H9 (cell line): ENCODE data around the gene IQCN. TPM values are rescaled to one million over a fixed set of nuclear protein-coding genes. Genes with fewer than 3 reads are reported as not detected.

ENCODE experiments used
- DNase-seq: peaks from one replicate; pipeline ENCODE4 v3.0.0-alpha.2; 2017
- H2AFZ ChIP-seq: one replicate; pipeline ENCODE4 v1.6.1; 2013; ENCODE audit warnings: mild to moderate bottlenecking, low read length, control low read depth, moderate library complexity
- H2AK5ac ChIP-seq: 2 replicates; pipeline ENCODE4 v1.6.1; 2013; ENCODE audit warnings: low read length, control low read depth, mixed read lengths; ENCODE audit not compliant: insufficient read length
- H2BK120ac ChIP-seq: one replicate; pipeline ENCODE4 v1.6.1; 2013; ENCODE audit warnings: low read depth, mild to moderate bottlenecking, low read length, control low read depth, inconsistent platforms; ENCODE audit not compliant: poor library complexity, severe bottlenecking
- H2BK12ac ChIP-seq: 2 replicates; pipeline ENCODE4 v1.6.1; 2013; ENCODE audit warnings: low read length, control low read depth, mixed read lengths, low read depth; ENCODE audit not compliant: insufficient read length
- H2BK15ac ChIP-seq: 2 replicates; pipeline ENCODE4 v1.6.1; 2013; ENCODE audit warnings: low read depth, low read length, control low read depth
- H2BK20ac ChIP-seq: one replicate; pipeline ENCODE4 v1.6.1; 2013; ENCODE audit warnings: low read depth, mild to moderate bottlenecking, low read length, control low read depth, inconsistent platforms; ENCODE audit not compliant: poor library complexity, severe bottlenecking
- H2BK5ac ChIP-seq: 2 replicates; pipeline ENCODE4 v1.6.1; 2013; ENCODE audit warnings: low read length, control low read depth, mixed read lengths; ENCODE audit not compliant: insufficient read length
- H3K14ac ChIP-seq: 2 replicates; pipeline ENCODE4 v1.6.1; 2013; ENCODE audit warnings: low read length, control low read depth; ENCODE audit not compliant: insufficient read depth
- H3K18ac ChIP-seq: 2 replicates; pipeline ENCODE4 v1.6.1; 2013; ENCODE audit warnings: low read depth, mild to moderate bottlenecking, mixed read lengths, low read length, control low read depth; ENCODE audit not compliant: insufficient read length
- H3K23ac ChIP-seq: 2 replicates; pipeline ENCODE4 v1.6.1; 2013; ENCODE audit warnings: low read length, control low read depth, mixed read lengths, low read depth; ENCODE audit not compliant: insufficient read length
- H3K23me2 ChIP-seq: 2 replicates; pipeline ENCODE4 v1.6.1; 2013; ENCODE audit warnings: low read depth, mild to moderate bottlenecking, mixed read lengths, low read length, control low read depth; ENCODE audit not compliant: insufficient read length, poor library complexity, severe bottlenecking
- H3K27ac ChIP-seq: 2 replicates; pipeline ENCODE4 v1.5.1; 2013; ENCODE audit warnings: low read length, control low read depth, mixed read lengths, low read depth; ENCODE audit not compliant: insufficient read length
- H3K27me3 ChIP-seq: 2 replicates; pipeline ENCODE4 v1.6.1; 2013; ENCODE audit warnings: low read length, control low read depth, inconsistent platforms; ENCODE audit not compliant: insufficient read depth
- H3K4ac ChIP-seq: 2 replicates; pipeline ENCODE4 v1.6.1; 2013; ENCODE audit warnings: low read depth, mild to moderate bottlenecking, control low read depth, inconsistent platforms, low read length, moderate library complexity
- H3K4me1 ChIP-seq: 2 replicates; pipeline ENCODE4 v1.6.1; 2013; ENCODE audit warnings: low read length, control low read depth, inconsistent platforms; ENCODE audit not compliant: insufficient read depth
- H3K4me2 ChIP-seq: 2 replicates; pipeline ENCODE4 v1.6.1; 2013; ENCODE audit warnings: low read length, control low read depth, mixed read lengths; ENCODE audit not compliant: insufficient read length, insufficient read depth
- H3K56ac ChIP-seq: 2 replicates; pipeline ENCODE4 v1.6.1; 2013; ENCODE audit warnings: low read depth, mild to moderate bottlenecking, mixed read lengths, low read length, control low read depth; ENCODE audit not compliant: insufficient read length
- H3K79me1 ChIP-seq: 2 replicates; pipeline ENCODE4 v1.6.1; 2013; ENCODE audit warnings: low read depth, mild to moderate bottlenecking, moderate library complexity, low read length, control low read depth, inconsistent platforms; ENCODE audit not compliant: insufficient read depth, poor library complexity, severe bottlenecking
- H3K79me2 ChIP-seq: 2 replicates; pipeline ENCODE4 v1.6.1; 2013; ENCODE audit warnings: low read length, control low read depth, inconsistent platforms; ENCODE audit not compliant: insufficient read depth
- H3K9ac ChIP-seq: 2 replicates; pipeline ENCODE4 v1.6.1; 2013; ENCODE audit warnings: low read length, control low read depth, mixed read lengths; ENCODE audit not compliant: insufficient read length; ENCODE audit errors: extremely low read depth
- H3K9me3 ChIP-seq: one replicate; pipeline ENCODE4 v1.6.1; 2013; ENCODE audit warnings: low read depth, low read length, inconsistent platforms; ENCODE audit not compliant: control insufficient read depth
- H3T11ph ChIP-seq: one replicate; pipeline ENCODE4 v1.6.1; 2013; ENCODE audit warnings: mild to moderate bottlenecking, low read length, control low read depth, inconsistent platforms
- H4K20me1 ChIP-seq: one replicate; pipeline ENCODE4 v1.6.1; 2013; ENCODE audit not compliant: control insufficient read depth, insufficient read length, insufficient read depth
- H4K5ac ChIP-seq: 2 replicates; pipeline ENCODE4 v1.6.1; 2013; ENCODE audit warnings: low read depth, mild to moderate bottlenecking, mixed read lengths, low read length, control low read depth; ENCODE audit not compliant: insufficient read length
- H4K8ac ChIP-seq: replicated peaks from 2 replicates; pipeline ENCODE4 v1.6.1; 2013; ENCODE audit warnings: low read length, control low read depth, mixed read lengths, low read depth; ENCODE audit not compliant: insufficient read length
- H4K91ac ChIP-seq: 2 replicates; pipeline ENCODE4 v1.6.1; 2013; ENCODE audit warnings: low read depth, mild to moderate bottlenecking, moderate library complexity, mixed read lengths, low read length, control low read depth; ENCODE audit not compliant: insufficient read length
- H3K27ac Mint-ChIP-seq, 3 experiments: 2 replicates in 2 of 3; 3 replicates in 1 of 3; pipeline ENCODE4 v1.8.0; 2020 to 2021; ENCODE audit warnings: mixed read lengths in 3 of 3, mild to moderate bottlenecking in 1 of 3, moderate library complexity in 1 of 3
- H3K27me3 Mint-ChIP-seq: 2 replicates; pipeline ENCODE4 v1.8.0; 2021; ENCODE audit warnings: low read depth, mild to moderate bottlenecking, moderate library complexity, mixed read lengths
- H3K36me3 Mint-ChIP-seq, 3 experiments: 2 replicates in 2 of 3; 3 replicates in 1 of 3; pipeline ENCODE4 v1.8.0; 2020 to 2021; ENCODE audit warnings: low read depth in 3 of 3, mixed read lengths in 3 of 3; ENCODE audit not compliant: insufficient read depth in 1 of 3
- H3K4me1 Mint-ChIP-seq, 2 experiments: 2 replicates each; pipeline ENCODE4 v1.8.0; 2020; ENCODE audit warnings: mixed read lengths in 2 of 2
- H3K4me3 Mint-ChIP-seq, 2 experiments: 2 replicates in 1 of 2; 3 replicates in 1 of 2; pipeline ENCODE4 v1.8.0; 2020 to 2021; ENCODE audit warnings: mild to moderate bottlenecking in 2 of 2, mixed read lengths in 2 of 2, moderate library complexity in 1 of 2
- H3K9me3 Mint-ChIP-seq, 2 experiments: 2 replicates in 1 of 2; 3 replicates in 1 of 2; pipeline ENCODE4 v1.8.0; 2020; ENCODE audit warnings: mild to moderate bottlenecking in 2 of 2, mixed read lengths in 2 of 2, moderate library complexity in 1 of 2
- CTCF ChIP-seq: fragments of 200-600 bp; sonication (generic); conservative IDR thresholded peaks from 3 replicates; pipeline ENCODE4 v1.8.0; 2021; ENCODE audit warnings: antibody characterized with exemption, mild to moderate bottlenecking
- WGBS: extraction: QIAGEN DNeasy Blood & Tissue Kit; methylation state at CpG from one replicate; pipeline ENCODE4 v1.1.7; 2013; ENCODE audit warnings: missing lambda C conversion rate, low lambda C conversion rate, mixed read lengths; ENCODE audit not compliant: insufficient read length; ENCODE audit errors: extremely low coverage; 5-methylcytosine and 5-hydroxymethylcytosine counted together
- total RNA-seq: library from RNA; stranded (reverse); gene quantifications from 2 replicates; pipeline ENCODE4 v1.2.1, GENCODE V29; 2021

IQCN gene
- total RNA-seq, 1 experiment from 2014 or later, result 0.39 TPM

DNA sequence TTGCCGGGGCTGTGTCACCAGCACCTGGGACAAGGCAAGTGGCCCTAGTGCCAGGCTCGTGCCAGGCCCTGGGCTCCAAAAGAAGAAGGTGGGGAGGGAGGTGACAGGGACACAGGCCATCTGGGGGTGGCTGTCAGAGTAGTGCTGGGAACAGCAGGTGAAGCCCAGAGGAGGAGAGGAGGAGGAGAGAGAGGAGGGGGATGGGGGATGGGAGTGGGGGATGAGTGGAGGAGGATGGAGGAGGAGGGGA, 29.9 kb upstream of the IQCN start:
- H2AFZ ChIP-seq, result no peak overlapping the region
- TF ChIP-seq CTCF, result no peak
- no peaks in the 10 kb centered on the region for H3K27me3 Mint-ChIP-seq
- no peak overlapping the region for H2BK12ac ChIP-seq
- H3K23ac ChIP-seq, result no peak overlapping the region
- DNase-seq, result no peak
- H3K18ac ChIP-seq, result no peak overlapping the region
- H3K23me2 ChIP-seq, result peaks cover 3% of the 10 kb centered on the region
- H3K9me3 Mint-ChIP-seq, result no peaks in the 10 kb centered on the region
- H3K27ac ChIP-seq, result no peak overlapping the region
- peak overlapping the region; percentile 34 to 67; a peak in 4 of 5 replicates for H3K4me3 Mint-ChIP-seq
- peak overlapping the region; percentile 89 to 98 (median 96); a peak in 5 of 7 replicates for H3K27ac Mint-ChIP-seq
- H3K56ac ChIP-seq, result no peak overlapping the region
- peaks cover 26 to 42% of the 10 kb centered on the region in 2 experiments for H3K4me1 Mint-ChIP-seq
- peak overlapping the region; percentile 4 for H3K4me2 ChIP-seq
- H2BK5ac ChIP-seq, result no peak overlapping the region
- no peaks in the 10 kb centered on the region for H3K79me1 ChIP-seq
- H3K4ac ChIP-seq, result no peak overlapping the region
- no peak overlapping the region for H3T11ph ChIP-seq
- H3K9ac ChIP-seq, result no peak overlapping the region
- no peak overlapping the region; the same call in 1 of the 2 replicates for H2BK15ac ChIP-seq
- no peak overlapping the region for H2AK5ac ChIP-seq
- peaks cover 9 to 28% (median 23%) of the 10 kb centered on the region in 3 experiments for H3K36me3 Mint-ChIP-seq
- H4K20me1 ChIP-seq, result no peaks in the 10 kb centered on the region
- no peak overlapping the region for H4K5ac ChIP-seq
- H3K9me3 ChIP-seq, result no peaks in the 10 kb centered on the region
- H2BK20ac ChIP-seq, result no peak overlapping the region
- no peak overlapping the region for H4K8ac ChIP-seq
- no CpG with 5 or more reads among the region's 2 CpGs for WGBS
- H3K27me3 ChIP-seq, result no peaks in the 10 kb centered on the region
- H3K14ac ChIP-seq, result no peak overlapping the region
- no peaks in the 10 kb centered on the region for H3K79me2 ChIP-seq
- H4K91ac ChIP-seq, result no peak overlapping the region
- peaks cover 3% of the 10 kb centered on the region; the same call in 1 of the 2 replicates for H3K4me1 ChIP-seq
- H2BK120ac ChIP-seq, result no peak overlapping the region
